WI38 (cell line): ENCODE results near the gene LDAH.

Experiments used
- H3K4me3 ChIP-seq: 2 replicates; pipeline ENCODE4 v1.5.1; 2011; ENCODE audit warnings: low read depth, mild to moderate bottlenecking, control low read depth, low read length
- CTCF ChIP-seq: IDR thresholded peaks from 2 replicates; pipeline ENCODE4 v1.5.1; 2012; ENCODE audit warnings: low read depth, mild to moderate bottlenecking, control low read depth, low read length

The LDAH gene

DNA sequence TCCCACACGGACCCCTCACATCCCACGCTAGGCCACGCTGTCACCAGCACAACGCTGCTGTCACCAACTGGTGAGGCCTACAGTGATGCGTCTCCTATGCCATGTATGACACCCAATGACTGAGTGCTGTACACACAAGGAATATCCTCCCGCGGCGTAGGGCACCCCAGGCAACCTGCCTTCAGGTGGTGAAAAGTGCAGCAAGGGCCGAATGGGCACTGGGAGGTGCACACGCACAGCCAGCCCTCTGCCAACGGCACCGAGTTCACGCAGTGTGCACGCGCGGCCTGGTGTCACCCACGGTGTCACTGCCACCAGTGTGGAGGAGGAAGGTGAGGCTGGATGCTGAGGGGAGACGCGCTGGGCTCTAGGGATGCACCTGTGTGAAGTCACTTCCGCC lies 176.5 kb downstream of the LDAH start:
- TF ChIP-seq CTCF: no peak
- H3K4me3 ChIP-seq: no peak overlapping the region

DNA sequence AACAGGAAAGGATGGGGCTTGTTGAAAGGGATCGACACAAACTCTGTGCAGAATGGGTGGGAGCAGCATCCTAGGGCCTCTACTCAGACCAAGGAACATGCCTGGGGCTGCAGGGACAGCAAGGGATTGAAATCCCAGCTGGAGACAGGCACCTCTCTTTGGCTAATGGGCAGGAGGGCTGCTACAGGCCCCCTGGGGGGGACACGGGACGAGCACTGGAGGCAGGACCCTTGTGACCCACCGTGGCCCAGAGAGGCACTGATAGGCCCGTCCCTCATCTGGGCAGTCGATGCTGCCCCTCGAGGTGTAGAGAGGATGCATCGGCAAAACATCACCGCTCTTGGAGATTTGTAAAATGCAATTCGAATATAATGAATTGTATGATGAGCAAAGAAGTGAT lies 177.1 kb downstream of the LDAH start:
- no peak for TF ChIP-seq CTCF

GRCh38 chr2:20645301-20645701 lies 177.6 kb downstream of the LDAH start:
- TF ChIP-seq CTCF: no peak
- H3K4me3 ChIP-seq: no peak overlapping the region

More for the DNA sequence above, 177.1 kb downstream of the LDAH start:
- no peak overlapping the region for H3K4me3 ChIP-seq

DNA sequence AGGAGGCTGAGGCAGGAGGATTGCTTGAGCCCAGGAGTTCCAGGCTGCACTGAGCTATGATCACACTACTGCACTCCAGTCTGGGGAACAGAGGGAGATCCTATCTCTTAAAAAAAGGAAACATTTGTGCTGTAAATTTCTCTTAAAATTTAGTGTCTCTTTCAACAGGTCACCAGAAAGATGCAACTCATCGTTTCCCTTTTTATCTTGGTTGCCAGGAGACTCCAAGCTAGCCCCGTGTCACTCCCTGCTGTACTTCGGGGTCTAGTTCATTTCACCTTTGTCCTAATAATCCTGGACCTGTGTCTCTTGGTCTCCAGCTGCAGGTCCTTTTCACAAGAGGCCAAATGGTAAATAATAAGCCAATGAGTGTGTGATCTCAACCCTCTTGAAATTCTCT lies 179.1 kb downstream of the LDAH start:
- no peak for TF ChIP-seq CTCF
- no peak overlapping the region for H3K4me3 ChIP-seq

- TF ChIP-seq CTCF: no peak
- no peak overlapping the region for H3K4me3 ChIP-seq
Measured at GRCh38 chr2:20643060-20643459, 179.8 kb downstream of the LDAH start.

GRCh38 chr2:20642055-20642971 lies 180.6 kb downstream of the LDAH start:
- peak; percentile 98 for TF ChIP-seq CTCF
- H3K4me3 ChIP-seq: no peak overlapping the region
